Epithelial cell of proximal tubule (primary cell): ENCODE data around the gene WDFY2. TPM values are rescaled to one million over a fixed set of nuclear protein-coding genes. Genes with fewer than 3 reads are reported as not detected.
A peak's percentile ranks its signal among the peaks of the same experiment; 100 is the strongest.

Experiments used
- DNase-seq: peaks from one replicate; pipeline ENCODE4 v3.0.0-alpha.2; 2011; ENCODE audit warnings: low read depth
- H3K4me3 ChIP-seq: 2 replicates; pipeline ENCODE4 v1.5.1; 2011; ENCODE audit warnings: low read depth, mild to moderate bottlenecking, low read length
- total RNA-seq: library from RNA; depleted of rRNA; stranded (reverse); fragments of >200 nt; gene quantifications from 2 replicates; pipeline ENCODE4 v1.2.3, GENCODE V29; 2015
- TF ChIP-seq, protein P1 (sequence below): conservative IDR thresholded peaks from 2 replicates; pipeline ENCODE4 v1.5.1; 2012; ENCODE audit warnings: low read depth, mild to moderate bottlenecking, low read length

The WDFY2 gene
- total RNA-seq, 1 donor from 2014 or later = 5.1 TPM

DNA sequence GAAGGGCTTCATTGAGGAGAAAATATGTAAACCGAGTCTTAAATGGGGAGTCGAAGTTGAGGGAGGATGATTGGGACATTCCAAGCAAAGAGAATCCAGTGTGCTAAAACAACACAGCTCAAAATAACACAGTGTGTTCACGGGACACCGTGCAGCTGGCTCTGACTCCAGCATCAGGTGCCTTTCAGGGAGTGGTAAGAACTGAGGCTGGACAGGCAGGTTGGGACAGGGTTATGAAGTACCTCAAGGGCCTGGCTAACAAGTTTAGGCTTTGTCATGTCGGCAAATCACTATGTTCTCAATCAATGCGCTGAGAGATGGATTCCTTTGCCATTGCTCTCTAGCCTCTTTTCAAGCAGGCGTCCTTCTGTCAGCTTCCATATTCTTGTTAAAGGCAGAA lies 27.5 kb upstream of the WDFY2 start:
- no peak for DNase-seq
- H3K4me3 ChIP-seq = no peak overlapping the region
- TF ChIP-seq, protein P1, sequence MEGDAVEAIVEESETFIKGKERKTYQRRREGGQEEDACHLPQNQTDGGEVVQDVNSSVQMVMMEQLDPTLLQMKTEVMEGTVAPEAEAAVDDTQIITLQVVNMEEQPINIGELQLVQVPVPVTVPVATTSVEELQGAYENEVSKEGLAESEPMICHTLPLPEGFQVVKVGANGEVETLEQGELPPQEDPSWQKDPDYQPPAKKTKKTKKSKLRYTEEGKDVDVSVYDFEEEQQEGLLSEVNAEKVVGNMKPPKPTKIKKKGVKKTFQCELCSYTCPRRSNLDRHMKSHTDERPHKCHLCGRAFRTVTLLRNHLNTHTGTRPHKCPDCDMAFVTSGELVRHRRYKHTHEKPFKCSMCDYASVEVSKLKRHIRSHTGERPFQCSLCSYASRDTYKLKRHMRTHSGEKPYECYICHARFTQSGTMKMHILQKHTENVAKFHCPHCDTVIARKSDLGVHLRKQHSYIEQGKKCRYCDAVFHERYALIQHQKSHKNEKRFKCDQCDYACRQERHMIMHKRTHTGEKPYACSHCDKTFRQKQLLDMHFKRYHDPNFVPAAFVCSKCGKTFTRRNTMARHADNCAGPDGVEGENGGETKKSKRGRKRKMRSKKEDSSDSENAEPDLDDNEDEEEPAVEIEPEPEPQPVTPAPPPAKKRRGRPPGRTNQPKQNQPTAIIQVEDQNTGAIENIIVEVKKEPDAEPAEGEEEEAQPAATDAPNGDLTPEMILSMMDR = no peak

GRCh38 chr13:51557438-51557837 lies 26.8 kb upstream of the WDFY2 start:
- TF ChIP-seq, protein P1 = no peak
- DNase-seq = no peak
- H3K4me3 ChIP-seq = no peak overlapping the region

- no peak overlapping the region for H3K4me3 ChIP-seq
- TF ChIP-seq, protein P1 = no peak
- peak; percentile 19 for DNase-seq
These were observed 26.2 kb upstream of the WDFY2 start for GRCh38 chr13:51557875-51558612.

DNA sequence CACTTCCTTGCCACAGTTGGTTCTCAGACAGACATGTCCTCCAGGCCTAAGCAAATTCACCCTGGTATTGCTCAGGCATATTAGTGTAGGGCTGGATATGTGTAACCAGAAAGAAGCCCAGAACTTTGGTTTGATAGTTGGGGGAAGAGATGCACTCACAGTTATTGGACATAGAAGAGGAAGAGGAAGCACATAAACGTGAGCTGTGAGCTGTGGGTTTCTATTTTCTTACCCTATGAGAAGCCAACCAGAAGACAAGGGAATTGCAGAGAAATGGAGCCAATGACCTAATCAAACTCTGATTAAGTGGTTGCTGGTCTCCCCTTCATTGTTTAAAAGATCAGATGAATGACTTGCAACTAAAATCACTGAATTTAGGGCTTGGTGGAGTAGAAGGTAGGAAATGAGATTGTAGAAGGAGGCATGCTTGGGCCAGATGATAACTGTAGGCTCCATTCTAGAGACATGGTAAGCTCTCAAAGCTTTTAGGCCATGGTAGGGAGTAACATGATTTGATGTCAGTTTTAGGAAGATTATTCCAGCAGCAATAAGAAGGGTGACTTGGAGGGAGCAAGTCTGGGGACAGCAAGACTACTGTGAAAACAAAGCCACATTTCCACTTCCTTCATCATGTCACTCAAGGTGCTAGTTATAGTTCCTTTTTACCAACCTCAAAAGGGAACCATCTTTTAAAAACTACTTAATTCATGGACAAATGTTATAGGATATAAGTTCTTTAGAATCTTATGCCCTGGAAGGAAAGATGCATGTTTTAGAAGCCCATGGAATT lies 24.1 kb upstream of the WDFY2 start:
- no peak overlapping the region for H3K4me3 ChIP-seq
- DNase-seq = no peak
- TF ChIP-seq, protein P1 = no peak

- no peak for DNase-seq
- H3K4me3 ChIP-seq = no peak overlapping the region
These were observed 22.1 kb upstream of the WDFY2 start for GRCh38 chr13:51562011-51562671.

DNA sequence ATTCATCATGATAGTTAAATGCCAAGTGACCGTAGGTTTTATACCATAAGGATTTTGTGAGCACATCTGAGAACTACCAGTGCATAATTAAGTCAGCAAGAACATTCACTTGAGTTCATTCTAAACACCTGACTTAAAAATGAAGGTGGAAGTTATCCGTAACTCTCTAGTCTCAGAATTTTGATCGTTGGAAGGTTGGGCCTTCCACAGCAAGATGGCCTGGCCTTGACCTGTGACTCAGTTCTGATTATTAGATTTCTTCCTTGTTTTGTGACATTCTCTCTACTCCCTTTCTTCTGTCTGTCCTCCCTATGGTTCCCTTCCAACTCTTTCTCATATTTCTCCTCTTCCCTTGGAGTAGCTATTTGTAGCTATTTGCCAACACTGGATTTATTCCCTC lies 20.0 kb upstream of the WDFY2 start:
- DNase-seq = no peak
- H3K4me3 ChIP-seq = no peak overlapping the region
- TF ChIP-seq, protein P1 = no peak

More at GRCh38 chr13:51562011-51562671, 22.1 kb upstream of the WDFY2 start:
- TF ChIP-seq, protein P1 = no peak
